ENCODE results near the gene NUP37.
A peak's percentile ranks its signal among the peaks of the same experiment; 100 is the strongest.
"Not testable (repeated sequence)": the region's sequence is repeated elsewhere in the genome, so short reads cannot be mapped to it uniquely, and the experiment has no call there.

NUP37 gene

GRCh38 chr12:102089228-102089835 lies 30.6 kb downstream of the NUP37 start:
- DNase-seq (ENCODE audit: low spot score) = not testable (repeated sequence)

GRCh38 chr12:102080842-102081241 lies 39.1 kb downstream of the NUP37 start:
- DNase-seq (ENCODE audit: low spot score) = no peak

- DNase-seq (ENCODE audit: low spot score) = not testable (repeated sequence)
These were observed 47.8 kb downstream of the NUP37 start for GRCh38 chr12:102072092-102072491.

GRCh38 chr12:102069707-102070106 lies 50.2 kb downstream of the NUP37 start:
- DNase-seq (ENCODE audit: low spot score) = no peak

GRCh38 chr12:102067574-102068258 lies 52.2 kb downstream of the NUP37 start:
- DNase-seq (ENCODE audit: low spot score) = no peak

- DNase-seq (ENCODE audit: low spot score) = no peak
These were observed 55.4 kb downstream of the NUP37 start for GRCh38 chr12:102064476-102064875.

- no peak for DNase-seq (ENCODE audit: low spot score)
These were observed 56.8 kb downstream of the NUP37 start for GRCh38 chr12:102063069-102063468.

- DNase-seq (ENCODE audit: low spot score) = no peak
These were observed 57.5 kb downstream of the NUP37 start for GRCh38 chr12:102062419-102062806.

- peak; percentile 97 for DNase-seq (ENCODE audit: low spot score)
These were observed 58.1 kb downstream of the NUP37 start, which contains the start of gene WASHC3 for GRCh38 chr12:102061560-102062418. Gene WASHC3, minus strand, starts transcription at chr12:102061991. Its CDS starts 29 bp downstream, at chr12:102061962.

- DNase-seq (ENCODE audit: low spot score) = no peak
These were observed 58.8 kb downstream of the NUP37 start for GRCh38 chr12:102061096-102061559.

- DNase-seq (ENCODE audit: low spot score) = no peak
These were observed 60.6 kb downstream of the NUP37 start for GRCh38 chr12:102059343-102059742.

GRCh38 chr12:102054345-102054744 lies 65.6 kb downstream of the NUP37 start:
- DNase-seq (ENCODE audit: low spot score) = no peak

GRCh38 chr12:102053062-102053349 lies 66.9 kb downstream of the NUP37 start:
- DNase-seq (ENCODE audit: low spot score) = no peak

- no peak for DNase-seq (ENCODE audit: low spot score)
These were observed 67.5 kb downstream of the NUP37 start for GRCh38 chr12:102052192-102053061.

- DNase-seq (ENCODE audit: low spot score) = no peak
These were observed 68.4 kb downstream of the NUP37 start for GRCh38 chr12:102051431-102051965.

GRCh38 chr12:102050660-102051430 lies 69.1 kb downstream of the NUP37 start:
- DNase-seq (ENCODE audit: low spot score) = peak; percentile 16

GRCh38 chr12:102043928-102044327 lies 76.0 kb downstream of the NUP37 start:
- DNase-seq (ENCODE audit: low spot score) = no peak

GRCh38 chr12:102033991-102034745 lies 85.7 kb downstream of the NUP37 start:
- no peak for DNase-seq (ENCODE audit: low spot score)

GRCh38 chr12:102031852-102032251 lies 88.1 kb downstream of the NUP37 start:
- no peak for DNase-seq (ENCODE audit: low spot score)

- no peak for DNase-seq (ENCODE audit: low spot score)
These were observed 90.8 kb downstream of the NUP37 start for GRCh38 chr12:102029141-102029540.

Data from globus pallidus (tissue), 1 donor.